HFFc6 (cell line): ENCODE data around the gene SUV39H1. TPM values are rescaled to one million over a fixed set of nuclear protein-coding genes. Genes with fewer than 3 reads are reported as not detected.
"Not testable (repeated sequence)": the region's sequence is repeated elsewhere in the genome, so short reads cannot be mapped to it uniquely, and the experiment has no call there.

Experiments used
- DNase-seq: peaks from one replicate; pipeline ENCODE4 v3.0.0-alpha.2; 2018
- H3K27ac Mint-ChIP-seq: 2 replicates; pipeline ENCODE4 v1.8.0; 2020; ENCODE audit warnings: mild to moderate bottlenecking, mixed read lengths
- H3K27me3 Mint-ChIP-seq: 2 replicates; pipeline ENCODE4 v1.8.0; 2021; ENCODE audit warnings: mild to moderate bottlenecking, moderate library complexity, mixed read lengths; ENCODE audit not compliant: insufficient read depth
- H3K36me3 Mint-ChIP-seq: 2 replicates; pipeline ENCODE4 v1.8.0; 2021; ENCODE audit warnings: low read depth, mixed read lengths
- H3K4me1 Mint-ChIP-seq: 2 replicates; pipeline ENCODE4 v1.8.0; 2020; ENCODE audit warnings: low read depth, mixed read lengths
- H3K4me3 Mint-ChIP-seq: 2 replicates; pipeline ENCODE4 v1.8.0; 2020; ENCODE audit warnings: mild to moderate bottlenecking, moderate library complexity, mixed read lengths
- H3K9me3 Mint-ChIP-seq: 2 replicates; pipeline ENCODE4 v1.8.0; 2020; ENCODE audit warnings: mild to moderate bottlenecking, mixed read lengths
- total RNA-seq, 6 experiments: library from RNA; stranded (reverse); fragmentation: NEBNext Ultra II Directional; extraction: Animal tissue kit (Norgen Biotek cat#: 25700); gene quantifications; 2 replicates in 1 of 6; 3 replicates in 5 of 6; pipeline ENCODE4 v1.2.3, GENCODE V29; 2021
- TF ChIP-seq, protein P1 (sequence below): fragments of 200-600 bp; sonication (generic); IDR thresholded peaks from 2 replicates; pipeline ENCODE4 v1.5.0; 2021; ENCODE audit warnings: antibody characterized with exemption, mild to moderate bottlenecking

Gene SUV39H1
- total RNA-seq, 6 experiments from 2014 or later: 6.9 to 12.0 (median 11.4) TPM

DNA sequence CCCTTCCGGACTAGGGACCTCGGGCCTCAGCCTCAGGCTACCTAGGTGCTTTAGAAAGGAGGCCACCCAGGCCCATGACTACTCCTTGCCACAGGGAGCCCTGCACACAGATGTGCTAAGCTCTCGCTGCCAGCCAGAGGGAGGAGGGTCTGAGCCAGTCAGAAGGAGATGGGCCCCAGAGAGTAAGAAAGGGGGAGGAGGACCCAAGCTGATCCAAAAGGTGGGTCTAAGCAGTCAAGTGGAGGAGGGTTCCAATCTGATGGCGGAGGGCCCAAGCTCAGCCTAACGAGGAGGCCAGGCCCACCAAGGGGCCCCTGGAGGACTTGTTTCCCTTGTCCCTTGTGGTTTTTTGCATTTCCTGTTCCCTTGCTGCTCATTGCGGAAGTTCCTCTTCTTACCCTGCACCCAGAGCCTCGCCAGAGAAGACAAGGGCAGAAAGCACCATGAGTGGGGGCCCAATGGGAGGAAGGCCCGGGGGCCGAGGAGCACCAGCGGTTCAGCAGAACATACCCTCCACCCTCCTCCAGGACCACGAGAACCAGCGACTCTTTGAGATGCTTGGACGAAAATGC is 13.0 kb upstream of the SUV39H1 start, which contains the start of gene WAS:
Gene WAS, plus strand, starts transcription at position 389 of the 572 bp plus-strand sequence. Its CDS starts 55 bp downstream, at position 444.
- no peaks in the 10 kb centered on the region for H3K4me1 Mint-ChIP-seq
- no peaks in the 10 kb centered on the region for H3K9me3 Mint-ChIP-seq
- no peaks in the 10 kb centered on the region for H3K36me3 Mint-ChIP-seq
- H3K4me3 Mint-ChIP-seq: no peak within 1 kb of the TSS
- H3K27ac Mint-ChIP-seq: no peak within 1 kb of the TSS
- no peak for DNase-seq
- H3K27me3 Mint-ChIP-seq: peaks cover 26% of the 10 kb centered on the region
- TF ChIP-seq, protein P1, sequence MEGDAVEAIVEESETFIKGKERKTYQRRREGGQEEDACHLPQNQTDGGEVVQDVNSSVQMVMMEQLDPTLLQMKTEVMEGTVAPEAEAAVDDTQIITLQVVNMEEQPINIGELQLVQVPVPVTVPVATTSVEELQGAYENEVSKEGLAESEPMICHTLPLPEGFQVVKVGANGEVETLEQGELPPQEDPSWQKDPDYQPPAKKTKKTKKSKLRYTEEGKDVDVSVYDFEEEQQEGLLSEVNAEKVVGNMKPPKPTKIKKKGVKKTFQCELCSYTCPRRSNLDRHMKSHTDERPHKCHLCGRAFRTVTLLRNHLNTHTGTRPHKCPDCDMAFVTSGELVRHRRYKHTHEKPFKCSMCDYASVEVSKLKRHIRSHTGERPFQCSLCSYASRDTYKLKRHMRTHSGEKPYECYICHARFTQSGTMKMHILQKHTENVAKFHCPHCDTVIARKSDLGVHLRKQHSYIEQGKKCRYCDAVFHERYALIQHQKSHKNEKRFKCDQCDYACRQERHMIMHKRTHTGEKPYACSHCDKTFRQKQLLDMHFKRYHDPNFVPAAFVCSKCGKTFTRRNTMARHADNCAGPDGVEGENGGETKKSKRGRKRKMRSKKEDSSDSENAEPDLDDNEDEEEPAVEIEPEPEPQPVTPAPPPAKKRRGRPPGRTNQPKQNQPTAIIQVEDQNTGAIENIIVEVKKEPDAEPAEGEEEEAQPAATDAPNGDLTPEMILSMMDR: no peak

DNA sequence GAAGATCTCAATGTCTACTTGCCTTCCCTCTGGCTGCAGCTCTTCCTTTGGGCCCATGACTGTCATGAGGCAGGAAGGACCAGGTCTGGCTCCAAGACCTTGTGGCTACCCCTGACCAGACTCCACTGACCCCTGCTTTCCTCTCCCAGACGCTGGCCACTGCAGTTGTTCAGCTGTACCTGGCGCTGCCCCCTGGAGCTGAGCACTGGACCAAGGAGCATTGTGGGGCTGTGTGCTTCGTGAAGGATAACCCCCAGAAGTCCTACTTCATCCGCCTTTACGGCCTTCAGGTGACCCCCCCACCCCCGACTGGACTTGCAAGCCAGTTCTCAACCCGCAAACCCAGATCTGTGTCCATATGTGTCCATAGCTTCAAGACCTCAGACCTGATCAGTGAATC is 12.4 kb upstream of the SUV39H1 start:
- TF ChIP-seq, protein P1: no peak
- H3K4me1 Mint-ChIP-seq: no peaks in the 10 kb centered on the region
- H3K4me3 Mint-ChIP-seq: no peak overlapping the region
- no peaks in the 10 kb centered on the region for H3K36me3 Mint-ChIP-seq
- no peak overlapping the region for H3K27ac Mint-ChIP-seq
- no peaks in the 10 kb centered on the region for H3K9me3 Mint-ChIP-seq
- DNase-seq: no peak
- H3K27me3 Mint-ChIP-seq: peaks cover 26% of the 10 kb centered on the region

DNA sequence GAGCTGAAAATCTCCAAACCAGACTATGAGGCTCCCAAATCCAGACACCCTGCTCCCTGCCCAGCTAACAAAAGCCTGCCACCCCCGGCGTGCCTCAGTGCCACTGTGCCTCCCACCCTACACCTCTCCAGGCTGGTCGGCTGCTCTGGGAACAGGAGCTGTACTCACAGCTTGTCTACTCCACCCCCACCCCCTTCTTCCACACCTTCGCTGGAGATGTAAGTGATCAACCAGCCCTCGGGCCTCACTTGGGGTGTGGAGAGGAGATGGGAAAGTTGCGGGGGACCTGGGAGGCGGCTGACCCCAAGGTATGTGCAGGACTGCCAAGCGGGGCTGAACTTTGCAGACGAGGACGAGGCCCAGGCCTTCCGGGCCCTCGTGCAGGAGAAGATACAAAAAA is 11.1 kb upstream of the SUV39H1 start:
- no peak overlapping the region for H3K27ac Mint-ChIP-seq
- H3K27me3 Mint-ChIP-seq: peaks cover 26% of the 10 kb centered on the region
- no peak overlapping the region for H3K4me3 Mint-ChIP-seq
- H3K9me3 Mint-ChIP-seq: no peaks in the 10 kb centered on the region
- no peaks in the 10 kb centered on the region for H3K4me1 Mint-ChIP-seq
- H3K36me3 Mint-ChIP-seq: no peaks in the 10 kb centered on the region
- no peak for DNase-seq
- TF ChIP-seq, protein P1: no peak

DNA sequence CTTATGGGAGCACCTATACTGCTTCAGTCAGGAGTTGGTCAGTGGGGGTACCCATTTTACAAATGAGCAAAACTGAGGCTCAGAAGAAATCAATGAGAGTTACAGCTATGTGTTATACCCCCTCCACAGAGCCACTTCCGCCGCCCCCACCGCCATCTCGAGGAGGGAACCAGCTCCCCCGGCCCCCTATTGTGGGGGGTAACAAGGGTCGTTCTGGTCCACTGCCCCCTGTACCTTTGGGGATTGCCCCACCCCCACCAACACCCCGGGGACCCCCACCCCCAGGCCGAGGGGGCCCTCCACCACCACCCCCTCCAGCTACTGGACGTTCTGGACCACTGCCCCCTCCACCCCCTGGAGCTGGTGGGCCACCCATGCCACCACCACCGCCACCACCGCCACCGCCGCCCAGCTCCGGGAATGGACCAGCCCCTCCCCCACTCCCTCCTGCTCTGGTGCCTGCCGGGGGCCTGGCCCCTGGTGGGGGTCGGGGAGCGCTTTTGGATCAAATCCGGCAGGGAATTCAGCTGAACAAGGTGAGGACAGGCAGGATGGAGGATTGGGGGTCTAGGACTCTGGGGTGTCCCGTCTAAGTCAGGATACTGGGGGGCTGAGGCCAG is 7.9 kb upstream of the SUV39H1 start:
- Mint-ChIP-seq H3K27me3 (peaks cover 20% of the 10 kb centered on the region), H3K9me3 (no peaks in the 10 kb centered on the region), H3K4me1 (no peaks in the 10 kb centered on the region), H3K27ac (no peak overlapping the region), H3K36me3 (no peaks in the 10 kb centered on the region), H3K4me3 (no peak overlapping the region)
- TF ChIP-seq, protein P1: no peak
- DNase-seq: no peak

DNA sequence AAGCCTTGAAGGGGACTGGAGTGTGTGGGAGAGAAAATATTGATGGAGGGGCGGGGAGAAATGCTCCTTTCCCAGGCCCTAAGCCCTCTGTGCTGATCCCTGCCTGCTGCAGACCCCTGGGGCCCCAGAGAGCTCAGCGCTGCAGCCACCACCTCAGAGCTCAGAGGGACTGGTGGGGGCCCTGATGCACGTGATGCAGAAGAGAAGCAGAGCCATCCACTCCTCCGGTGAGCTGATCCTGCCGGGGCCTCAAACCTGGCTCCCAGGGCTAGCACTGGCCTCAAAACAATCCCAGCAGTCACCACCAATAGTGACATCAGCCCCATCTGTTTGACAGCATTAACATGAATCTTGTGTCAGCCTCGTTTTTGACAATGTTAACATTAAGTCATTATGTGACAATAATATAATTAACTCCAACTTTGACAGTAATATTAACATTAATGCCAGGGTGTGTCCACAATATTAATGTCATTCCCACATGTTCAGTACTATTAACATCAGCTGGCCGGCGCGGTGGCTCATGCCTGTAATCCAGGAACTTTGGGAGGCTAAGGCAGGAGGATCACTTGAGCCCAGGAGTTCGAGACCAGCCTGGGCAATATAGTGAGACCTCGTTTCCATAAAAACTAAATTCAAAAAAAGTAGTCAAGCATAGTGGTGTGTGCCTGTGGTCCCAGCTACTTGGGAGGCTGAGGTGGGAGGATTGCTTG is 7.2 kb upstream of the SUV39H1 start:
- no peaks in the 10 kb centered on the region for H3K4me1 Mint-ChIP-seq
- no peaks in the 10 kb centered on the region for H3K9me3 Mint-ChIP-seq
- TF ChIP-seq, protein P1: no peak
- peaks cover 17% of the 10 kb centered on the region for H3K27me3 Mint-ChIP-seq
- no peak for DNase-seq
- H3K27ac Mint-ChIP-seq: no peak overlapping the region
- H3K4me3 Mint-ChIP-seq: no peak overlapping the region
- no peaks in the 10 kb centered on the region for H3K36me3 Mint-ChIP-seq

DNA sequence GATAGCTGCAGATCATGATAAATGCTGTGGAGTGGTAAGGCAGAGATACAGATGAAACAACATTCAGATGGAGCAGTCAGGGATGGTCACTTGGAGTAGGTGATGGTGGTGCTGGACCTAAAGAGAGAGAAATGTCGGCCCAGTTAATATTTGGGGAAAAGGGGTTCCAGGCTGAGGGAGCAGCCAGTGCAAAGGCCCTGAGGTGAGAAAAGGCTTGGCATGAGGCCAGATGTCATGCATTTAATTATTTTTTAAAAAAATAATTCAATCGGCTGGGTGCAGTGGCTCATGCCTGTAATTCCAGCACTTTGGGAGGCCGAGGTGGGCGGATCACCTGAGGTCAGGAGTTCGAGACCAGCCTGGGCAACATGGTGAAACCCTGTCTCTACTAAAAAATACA is 4.8 kb upstream of the SUV39H1 start:
- DNase-seq, H3K27ac Mint-ChIP-seq, H3K36me3 Mint-ChIP-seq, H3K4me3 Mint-ChIP-seq, H3K27me3 Mint-ChIP-seq, H3K9me3 Mint-ChIP-seq: not testable (repeated sequence)
- peaks cover 16% of the 10 kb centered on the region for H3K4me1 Mint-ChIP-seq
